Measurements from ENCODE around the gene KRT38. TPM values are rescaled to one million over a fixed set of nuclear protein-coding genes. Genes with fewer than 3 reads are reported as not detected.

KRT38 gene
- total and polyA plus RNA-seq, 9 donors, result not detected

DNA sequence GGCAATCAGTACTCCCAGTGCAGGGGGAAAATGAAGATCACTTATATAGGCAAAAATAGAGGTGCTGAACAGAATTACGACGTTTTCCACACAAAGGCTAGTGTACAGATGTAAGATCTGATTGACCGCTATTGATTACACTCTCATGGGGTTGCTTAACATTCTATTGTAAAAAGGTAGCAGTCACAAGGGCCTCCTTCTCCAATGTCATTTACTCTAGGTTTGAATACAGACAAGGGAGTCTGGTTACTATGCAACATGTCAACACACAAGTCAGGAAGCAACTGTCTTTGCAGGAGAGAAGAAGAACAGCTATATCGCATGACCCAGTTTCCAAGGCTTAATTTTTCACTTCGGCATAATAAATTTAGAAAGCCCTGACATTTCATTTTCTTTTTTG lies 24.3 kb downstream of the KRT38 start:
- H3K4me3 ChIP-seq (ENCODE audit: low read length), result no peak overlapping the region
- no CpG with 5 or more reads among the region's 5 CpGs for WGBS (ENCODE audit: insufficient coverage)
- peak; percentile 22 for DNase-seq
- H3K9me3 ChIP-seq (replicated peaks; ENCODE audit: control insufficient read depth, low read depth, low read length), result no peaks in the 10 kb centered on the region
- no peaks in the 10 kb centered on the region for H3K36me3 ChIP-seq (ENCODE audit: control insufficient read depth, insufficient read depth, low read length)
- peak overlapping the region; percentile 22 for H3K27ac ChIP-seq (ENCODE audit: low read length)
- no peaks in the 10 kb centered on the region for H3K27me3 ChIP-seq (ENCODE audit: control insufficient read depth, insufficient read depth, low read length)
- H3K4me1 ChIP-seq (ENCODE audit: control insufficient read depth, insufficient read depth, low read length), result peaks cover 7% of the 10 kb centered on the region

- Histone ChIP-seq H3K4me1 (ENCODE audit: control insufficient read depth, insufficient read depth, low read length) (peaks cover 7% of the 10 kb centered on the region), H3K9me3 (replicated peaks; ENCODE audit: control insufficient read depth, low read depth, low read length) (no peaks in the 10 kb centered on the region), H3K27ac (ENCODE audit: low read length) (peak overlapping the region; percentile 22), H3K4me3 (ENCODE audit: low read length) (no peak overlapping the region), H3K36me3 (ENCODE audit: control insufficient read depth, insufficient read depth, low read length) (no peaks in the 10 kb centered on the region), H3K27me3 (ENCODE audit: control insufficient read depth, insufficient read depth, low read length) (no peaks in the 10 kb centered on the region)
- DNase-seq, result peak; percentile 9
- 100% methylated on average over 1 of the region's 3 CpGs for WGBS (ENCODE audit: insufficient coverage)
Measured at GRCh38 chr17:41415833-41416335, 24.9 kb downstream of the KRT38 start.

DNA sequence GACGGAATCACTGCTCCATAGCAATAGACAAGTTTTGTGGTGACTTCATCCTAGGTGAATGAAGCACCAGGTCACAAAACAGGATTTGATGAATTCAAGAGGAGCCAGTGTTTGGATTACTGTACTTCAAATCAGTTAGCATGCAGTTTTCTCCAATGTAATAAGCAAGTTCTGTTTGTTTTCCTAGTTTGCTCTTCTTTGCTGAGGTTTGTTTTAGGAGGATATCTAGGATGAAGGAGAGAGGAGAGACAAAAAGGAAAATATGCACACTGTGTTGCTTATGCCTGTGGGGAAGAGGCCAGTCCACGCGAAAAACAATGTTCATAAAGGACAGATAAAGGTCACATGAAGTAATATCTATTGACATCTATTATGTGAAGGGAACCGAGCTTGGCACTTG lies 25.4 kb downstream of the KRT38 start:
- no peaks in the 10 kb centered on the region for H3K27me3 ChIP-seq (ENCODE audit: control insufficient read depth, insufficient read depth, low read length)
- H3K4me1 ChIP-seq (ENCODE audit: control insufficient read depth, insufficient read depth, low read length), result peaks cover 7% of the 10 kb centered on the region
- H3K27ac ChIP-seq (ENCODE audit: low read length), result no peak overlapping the region
- H3K9me3 ChIP-seq (replicated peaks; ENCODE audit: control insufficient read depth, low read depth, low read length), result no peaks in the 10 kb centered on the region
- 89% methylated on average over 1 of the region's 4 CpGs for WGBS (ENCODE audit: insufficient coverage)
- no peak overlapping the region for H3K4me3 ChIP-seq (ENCODE audit: low read length)
- DNase-seq, result no peak
- H3K36me3 ChIP-seq (ENCODE audit: control insufficient read depth, insufficient read depth, low read length), result no peaks in the 10 kb centered on the region

- Histone ChIP-seq H3K27ac (ENCODE audit: low read length) (no peak overlapping the region), H3K4me3 (ENCODE audit: low read length) (no peak overlapping the region), H3K4me1 (ENCODE audit: control insufficient read depth, insufficient read depth, low read length) (peaks cover 7% of the 10 kb centered on the region), H3K27me3 (ENCODE audit: control insufficient read depth, insufficient read depth, low read length) (no peaks in the 10 kb centered on the region), H3K36me3 (ENCODE audit: control insufficient read depth, insufficient read depth, low read length) (no peaks in the 10 kb centered on the region), H3K9me3 (replicated peaks; ENCODE audit: control insufficient read depth, low read depth, low read length) (no peaks in the 10 kb centered on the region)
- no peak for DNase-seq
- WGBS (ENCODE audit: insufficient coverage), result no CpG with 5 or more reads among the region's 2 CpGs
Measured at GRCh38 chr17:41413982-41414381, 26.8 kb downstream of the KRT38 start.

DNA sequence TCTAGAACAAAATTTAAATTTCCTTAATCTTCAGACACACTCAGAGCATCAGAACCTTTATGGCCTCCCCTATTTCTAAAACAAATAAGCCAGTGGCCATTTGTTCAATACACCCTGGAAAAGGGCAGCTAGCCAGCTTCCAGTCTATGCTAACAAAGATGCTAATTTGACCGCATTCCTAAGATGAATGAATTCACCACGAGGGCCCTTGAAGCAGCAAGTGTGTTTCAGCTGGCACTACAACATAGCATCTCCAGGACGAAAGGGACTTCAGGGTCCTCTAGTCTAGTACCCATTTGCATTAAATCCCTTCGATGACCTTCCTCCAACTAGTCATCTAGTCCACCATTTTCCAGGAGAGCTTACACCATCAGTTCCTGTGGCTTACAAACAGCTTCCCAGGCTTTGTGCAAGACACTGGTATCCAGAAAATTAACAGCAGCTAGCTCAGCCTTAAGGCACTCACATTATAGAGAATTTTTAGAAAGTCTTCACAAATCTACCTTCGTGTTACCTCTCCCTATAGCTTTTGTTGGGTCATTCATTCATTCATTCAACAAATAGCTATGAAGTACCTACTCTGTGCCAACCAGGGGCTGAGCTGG lies 27.3 kb downstream of the KRT38 start:
- H3K36me3 ChIP-seq (ENCODE audit: control insufficient read depth, insufficient read depth, low read length), result no peaks in the 10 kb centered on the region
- no peak for DNase-seq
- peaks cover 7% of the 10 kb centered on the region for H3K4me1 ChIP-seq (ENCODE audit: control insufficient read depth, insufficient read depth, low read length)
- H3K4me3 ChIP-seq (ENCODE audit: low read length), result no peak overlapping the region
- no peaks in the 10 kb centered on the region for H3K27me3 ChIP-seq (ENCODE audit: control insufficient read depth, insufficient read depth, low read length)
- no peak overlapping the region for H3K27ac ChIP-seq (ENCODE audit: low read length)
- 56% methylated on average over 4 of the region's 5 CpGs for WGBS (ENCODE audit: insufficient coverage)
- H3K9me3 ChIP-seq (replicated peaks; ENCODE audit: control insufficient read depth, low read depth, low read length), result no peaks in the 10 kb centered on the region

DNA sequence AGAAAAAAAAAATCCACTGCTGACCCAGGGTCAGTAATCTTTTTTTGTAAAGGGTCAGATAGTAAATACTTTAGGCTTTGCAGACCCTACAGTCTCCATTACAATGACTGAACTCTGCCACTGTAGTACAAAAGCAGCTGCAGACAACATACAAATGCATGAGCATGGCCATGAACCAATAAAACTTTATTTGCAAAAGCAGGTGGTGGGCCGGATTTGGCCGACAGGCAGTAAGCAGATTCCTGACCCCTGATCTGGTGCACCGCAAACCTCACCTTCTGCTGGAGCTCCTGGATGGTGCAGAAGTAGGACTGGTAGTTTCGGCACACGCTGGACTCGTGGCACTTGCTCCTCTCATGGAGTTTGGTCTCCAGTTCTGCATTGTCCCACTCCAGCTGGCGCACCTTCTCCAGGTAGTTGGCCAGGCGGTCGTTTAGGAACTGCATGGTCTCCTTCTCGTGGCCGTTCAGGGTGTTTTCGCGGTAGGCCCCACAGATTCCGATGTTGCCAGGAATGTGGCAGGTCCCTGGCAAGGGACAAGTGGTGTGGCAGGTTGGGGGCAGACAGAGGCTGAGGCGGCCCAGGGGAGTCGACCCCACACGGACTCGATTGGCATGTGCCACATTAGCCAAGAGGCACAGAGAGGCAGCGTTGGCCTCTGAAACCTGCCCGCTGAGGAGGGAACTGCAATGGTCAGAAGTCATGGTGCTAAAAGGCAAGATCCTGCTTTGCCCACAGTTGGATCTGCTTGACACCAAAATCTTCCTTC lies 29.5 kb downstream of the KRT38 start:
- Histone ChIP-seq H3K4me3 (ENCODE audit: low read length) (no peak overlapping the region), H3K27ac (ENCODE audit: low read length) (no peak overlapping the region), H3K27me3 (ENCODE audit: control insufficient read depth, insufficient read depth, low read length) (peaks cover 2% of the 10 kb centered on the region), H3K9me3 (replicated peaks; ENCODE audit: control insufficient read depth, low read depth, low read length) (no peaks in the 10 kb centered on the region), H3K36me3 (ENCODE audit: control insufficient read depth, insufficient read depth, low read length) (no peaks in the 10 kb centered on the region), H3K4me1 (ENCODE audit: control insufficient read depth, insufficient read depth, low read length) (no peaks in the 10 kb centered on the region)
- DNase-seq, result no peak
- 90% methylated on average over 17 of the region's 20 CpGs for WGBS (ENCODE audit: insufficient coverage)

DNA sequence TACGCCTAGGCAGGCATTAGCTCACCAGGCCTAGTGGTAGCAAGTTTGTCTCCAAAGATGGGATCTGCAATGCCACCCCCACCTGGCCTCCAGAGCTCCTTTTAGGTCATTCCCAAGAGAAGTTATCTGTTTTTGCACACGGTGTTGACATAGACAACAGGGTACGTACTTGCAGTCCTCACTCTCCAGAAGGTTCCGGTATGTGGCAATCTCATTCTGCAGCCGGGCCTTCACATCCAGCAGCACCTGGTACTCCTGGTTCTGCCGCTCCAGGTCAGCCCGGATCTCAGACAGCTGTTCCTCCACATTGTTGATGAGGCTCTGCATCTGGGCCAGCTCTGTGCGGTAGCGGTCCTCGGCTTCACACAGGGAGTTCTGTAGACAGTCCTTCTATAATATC lies 33.6 kb downstream of the KRT38 start:
- Histone ChIP-seq H3K4me1 (ENCODE audit: control insufficient read depth, insufficient read depth, low read length) (no peaks in the 10 kb centered on the region), H3K27me3 (ENCODE audit: control insufficient read depth, insufficient read depth, low read length) (peaks cover 2% of the 10 kb centered on the region), H3K27ac (ENCODE audit: low read length) (no peak overlapping the region), H3K4me3 (ENCODE audit: low read length) (no peak overlapping the region), H3K9me3 (replicated peaks; ENCODE audit: control insufficient read depth, low read depth, low read length) (no peaks in the 10 kb centered on the region), H3K36me3 (ENCODE audit: control insufficient read depth, insufficient read depth, low read length) (no peaks in the 10 kb centered on the region)
- WGBS (ENCODE audit: insufficient coverage), result 88% methylated on average over 7 of the region's 10 CpGs
- DNase-seq, result no peak

- Histone ChIP-seq H3K36me3 (ENCODE audit: control insufficient read depth, insufficient read depth, low read length) (no peaks in the 10 kb centered on the region), H3K4me3 (ENCODE audit: low read length) (no peak overlapping the region), H3K9me3 (replicated peaks; ENCODE audit: control insufficient read depth, low read depth, low read length) (no peaks in the 10 kb centered on the region), H3K27ac (ENCODE audit: low read length) (no peak overlapping the region), H3K4me1 (ENCODE audit: control insufficient read depth, insufficient read depth, low read length) (no peaks in the 10 kb centered on the region), H3K27me3 (ENCODE audit: control insufficient read depth, insufficient read depth, low read length) (peaks cover 2% of the 10 kb centered on the region)
- no peak for DNase-seq
- 95% methylated on average over 3 of the region's 5 CpGs for WGBS (ENCODE audit: insufficient coverage)
Measured at GRCh38 chr17:41406205-41406604, 34.6 kb downstream of the KRT38 start.

GRCh38 chr17:41404024-41404671 lies 36.6 kb downstream of the KRT38 start:
- Histone ChIP-seq H3K4me3 (ENCODE audit: low read length) (no peak overlapping the region), H3K27ac (ENCODE audit: low read length) (no peak overlapping the region), H3K9me3 (replicated peaks; ENCODE audit: control insufficient read depth, low read depth, low read length) (no peaks in the 10 kb centered on the region), H3K36me3 (ENCODE audit: control insufficient read depth, insufficient read depth, low read length) (no peaks in the 10 kb centered on the region), H3K27me3 (ENCODE audit: control insufficient read depth, insufficient read depth, low read length) (peaks cover 4% of the 10 kb centered on the region), H3K4me1 (ENCODE audit: control insufficient read depth, insufficient read depth, low read length) (no peaks in the 10 kb centered on the region)
- WGBS (ENCODE audit: insufficient coverage), result 71% methylated on average over 4 of the region's 7 CpGs
- DNase-seq, result peak; percentile 8

DNA sequence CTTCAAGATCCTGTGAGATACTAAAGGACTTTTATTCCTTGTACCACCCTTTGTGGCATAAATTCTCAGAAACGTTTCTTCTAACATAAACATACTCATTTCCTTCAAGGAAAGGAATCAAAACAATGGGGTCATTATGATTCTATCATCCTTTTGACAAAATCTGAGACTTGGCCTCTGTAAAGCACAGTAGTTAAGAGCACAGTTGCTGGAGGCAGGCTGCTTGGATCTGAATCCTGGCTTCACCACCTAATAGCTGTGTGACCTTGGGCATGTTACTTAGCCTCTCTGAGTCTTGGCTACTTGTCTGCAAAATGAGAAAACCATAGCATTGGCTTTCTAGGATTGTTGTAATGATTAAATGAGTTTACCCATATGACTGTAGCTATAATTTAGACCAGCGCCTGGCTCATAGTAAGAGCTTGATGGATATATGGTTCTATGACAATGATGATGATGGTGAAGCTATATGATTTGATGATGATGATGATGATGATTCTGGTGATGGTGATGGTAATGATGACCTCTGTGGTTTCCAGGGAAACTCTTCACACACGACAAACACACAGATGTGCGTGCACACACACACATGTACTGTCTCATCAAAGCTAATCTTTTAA lies 37.3 kb downstream of the KRT38 start:
- no peaks in the 10 kb centered on the region for H3K9me3 ChIP-seq (replicated peaks; ENCODE audit: control insufficient read depth, low read depth, low read length)
- no peak overlapping the region for H3K27ac ChIP-seq (ENCODE audit: low read length)
- peaks cover 4% of the 10 kb centered on the region for H3K27me3 ChIP-seq (ENCODE audit: control insufficient read depth, insufficient read depth, low read length)
- H3K4me1 ChIP-seq (ENCODE audit: control insufficient read depth, insufficient read depth, low read length), result no peaks in the 10 kb centered on the region
- WGBS (ENCODE audit: insufficient coverage), result no CpG with 5 or more reads among the region's 4 CpGs
- no peak for DNase-seq
- no peaks in the 10 kb centered on the region for H3K36me3 ChIP-seq (ENCODE audit: control insufficient read depth, insufficient read depth, low read length)
- H3K4me3 ChIP-seq (ENCODE audit: low read length), result no peak overlapping the region
